Fibroblast of skin of back (primary cell): ENCODE measurements around the gene TBRG4. TPM values are rescaled to one million over a fixed set of nuclear protein-coding genes. Genes with fewer than 3 reads are reported as not detected.
"Not testable (repeated sequence)": the region's sequence is repeated elsewhere in the genome, so short reads cannot be mapped to it uniquely, and the experiment has no call there.

Source experiments
- DNase-seq: peaks from one replicate; pipeline ENCODE4 v3.0.0-alpha.2; 2013
- polyA plus RNA-seq, 2 experiments: library from polyadenylated mRNA; unstranded; fragments of 120-200 nt; gene quantifications; one replicate each; pipeline ENCODE4 v1.2.1, GENCODE V29; 2013; ENCODE audit not compliant: insufficient read length in 2 of 2

TBRG4 gene
- 54.5 TPM for polyA plus RNA-seq (2013, experiment 1 of 2; ENCODE audit: insufficient read length)
- polyA plus RNA-seq (2013, experiment 2 of 2; ENCODE audit: insufficient read length), result 32.9 TPM

DNA sequence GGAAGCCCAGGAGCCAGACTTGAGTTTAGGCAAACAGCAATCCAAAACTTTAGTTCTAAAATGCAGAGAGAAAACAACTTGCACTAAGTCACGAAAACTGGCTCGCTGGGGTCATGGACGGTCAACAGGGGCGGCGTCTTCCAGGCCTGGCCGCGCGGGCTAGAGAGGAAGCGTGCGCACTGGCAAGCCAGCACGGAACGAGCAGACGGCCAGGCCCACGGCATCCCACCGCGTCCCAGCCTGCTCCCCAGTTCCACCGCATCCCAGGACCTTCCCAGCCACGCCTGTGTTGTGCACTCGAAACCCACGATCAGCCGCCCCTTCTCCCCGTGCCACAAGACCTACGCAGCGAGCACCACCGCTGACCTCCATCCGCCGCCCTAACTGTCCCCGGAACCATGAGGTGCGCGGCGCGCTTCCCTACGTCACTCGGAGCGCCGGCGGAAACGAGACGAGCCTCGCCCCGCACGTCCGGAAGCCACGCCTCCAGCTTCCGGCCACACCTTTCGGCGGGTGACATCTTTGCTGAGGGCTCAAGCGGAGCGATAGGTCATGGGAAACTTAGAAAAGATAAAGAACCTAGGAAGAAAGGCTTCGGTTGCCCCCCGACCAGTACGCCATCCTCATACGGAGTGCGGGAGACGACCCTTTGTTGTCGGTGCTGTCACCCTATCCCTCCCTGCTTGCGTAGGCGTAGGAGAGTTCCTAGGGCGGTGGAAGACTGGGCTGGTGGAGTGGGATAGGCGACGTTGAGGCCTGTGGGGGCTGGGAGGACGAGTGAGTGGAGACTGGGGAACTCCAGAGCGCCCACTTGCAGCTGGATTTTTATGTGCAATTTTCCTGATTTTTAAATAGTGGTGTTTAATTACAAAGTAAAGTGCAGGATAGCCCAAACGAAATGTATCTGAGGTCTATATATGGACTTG is at the start of gene TBRG4:
Gene TBRG4, minus strand, starts transcription at position 400 of the 926 bp plus-strand sequence. CDS start 2,460 bp downstream, outside the sequence.
- DNase-seq, result peak; percentile 94

DNA sequence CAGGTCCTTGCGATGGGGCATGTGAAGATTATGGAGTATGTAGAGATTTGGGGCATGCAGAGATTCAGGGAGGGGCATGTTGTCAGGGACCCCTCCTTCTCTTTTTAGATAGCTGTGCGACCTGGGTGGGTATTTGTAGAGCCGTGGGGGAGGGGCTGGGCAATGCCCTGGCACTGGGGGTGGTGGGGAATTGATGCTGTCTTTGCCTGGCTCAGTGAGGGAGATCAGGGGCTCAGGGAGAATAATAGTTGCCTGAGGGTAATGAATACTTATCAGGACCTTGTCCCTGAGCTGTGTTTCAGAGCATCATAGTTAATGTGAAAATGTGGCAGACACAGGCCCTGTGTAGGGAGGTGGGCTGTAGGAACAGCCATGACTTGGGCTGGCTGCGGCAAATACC is 49.6 kb upstream of the TBRG4 start:
- no peak for DNase-seq

DNA sequence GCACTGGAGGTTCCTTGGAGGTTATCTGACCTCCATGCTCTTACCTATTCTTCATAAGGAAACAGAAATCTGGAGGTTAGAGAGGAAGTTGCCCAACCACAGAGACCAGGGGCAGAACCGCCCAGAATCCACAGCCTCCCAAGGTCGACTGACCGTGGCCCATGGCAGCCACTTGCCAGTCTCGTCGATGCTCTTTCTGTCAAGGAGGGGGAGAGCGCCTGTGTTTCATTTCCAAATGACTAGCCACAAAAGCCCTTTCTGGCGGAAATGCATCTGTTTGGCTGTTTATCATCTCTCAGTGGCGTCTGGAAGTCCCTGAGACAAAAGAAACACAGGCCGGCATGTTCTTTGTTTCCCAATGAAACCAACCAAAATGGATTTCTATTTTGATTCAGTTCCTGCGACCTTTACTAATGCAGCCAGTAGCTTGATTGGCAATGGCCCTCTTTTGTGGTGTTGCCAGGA is 49.0 kb upstream of the TBRG4 start:
- no peak for DNase-seq

DNA sequence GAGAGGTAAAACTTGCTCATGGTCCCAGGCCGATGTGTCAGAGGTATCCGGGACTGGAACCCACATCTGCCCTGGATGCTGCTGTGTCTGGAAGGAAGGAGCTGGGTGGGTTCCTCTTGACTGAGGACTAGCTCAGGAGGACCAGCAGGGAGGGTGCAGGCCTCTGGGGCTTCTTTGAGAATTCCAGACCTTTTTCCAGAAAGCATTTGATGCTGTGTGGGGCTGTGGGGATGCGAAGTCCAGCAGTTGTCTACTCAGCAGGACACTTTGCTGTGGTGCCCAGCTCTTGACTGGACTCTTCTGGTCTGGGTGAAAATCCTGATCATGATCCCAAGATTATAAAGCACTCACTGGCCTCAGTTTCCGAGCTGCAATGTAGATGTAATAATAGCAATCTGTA is 47.8 kb upstream of the TBRG4 start:
- DNase-seq, result no peak

DNA sequence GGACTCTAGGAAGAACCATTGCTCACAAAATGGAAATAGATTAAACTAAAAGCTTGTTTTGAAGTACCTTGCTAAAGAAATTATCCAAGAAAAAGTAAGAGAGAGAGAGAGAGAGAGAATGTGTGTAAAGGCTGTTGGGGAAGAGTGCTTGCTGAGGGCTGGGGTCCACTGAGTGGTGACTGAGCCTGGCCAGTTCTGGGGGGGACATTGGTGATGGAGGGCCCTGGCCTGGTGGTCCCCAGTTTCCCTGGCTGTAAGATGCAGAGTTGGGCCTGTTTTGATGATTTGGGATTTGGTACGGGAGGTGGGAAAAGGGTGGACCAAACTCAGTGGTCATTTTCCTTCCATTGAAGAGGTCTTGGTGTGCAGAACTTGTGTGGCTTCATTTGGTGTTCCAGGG is 47.0 kb upstream of the TBRG4 start:
- no peak for DNase-seq

DNA sequence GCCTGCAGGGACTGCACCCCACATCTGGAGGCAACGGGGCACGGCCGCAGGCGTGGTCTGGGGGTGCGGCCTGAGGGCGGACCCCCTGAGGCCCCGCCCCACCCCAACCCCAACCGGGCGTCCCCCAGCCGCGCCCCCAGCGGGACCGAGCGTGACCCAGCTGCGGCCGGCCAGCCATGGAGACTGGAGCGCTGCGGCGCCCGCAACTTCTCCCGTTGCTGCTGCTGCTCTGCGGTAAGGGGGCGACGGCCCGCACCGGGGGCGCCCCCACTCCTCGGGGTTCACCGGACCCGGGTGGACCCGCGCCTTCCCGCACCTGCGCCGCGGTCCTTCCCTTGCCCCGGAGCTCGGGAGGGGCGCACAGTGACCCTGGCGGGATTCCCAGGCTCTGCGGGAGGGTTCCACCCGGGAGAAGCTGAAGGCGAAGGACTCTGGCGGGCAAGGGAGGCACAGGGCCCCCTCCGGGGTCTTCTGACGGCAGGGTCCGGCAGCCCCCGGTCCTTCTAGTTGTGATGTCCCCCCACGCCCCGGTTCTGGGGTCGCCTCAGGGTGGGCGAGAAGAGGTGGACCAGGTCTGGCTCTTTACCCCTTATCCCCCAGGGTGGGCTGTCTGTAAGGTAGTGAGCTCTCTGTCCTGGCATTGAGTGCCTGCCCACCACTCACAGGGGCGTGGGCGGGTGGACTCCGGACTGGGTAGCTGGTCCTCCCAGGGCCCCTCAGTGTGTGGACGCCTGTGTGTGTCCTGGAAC is 46.3 kb upstream of the TBRG4 start, which contains the start of gene RAMP3:
Gene RAMP3, plus strand, starts transcription at position 139 of the 749 bp plus-strand sequence. Its CDS starts 38 bp downstream, at position 177.
- no peak for DNase-seq

DNA sequence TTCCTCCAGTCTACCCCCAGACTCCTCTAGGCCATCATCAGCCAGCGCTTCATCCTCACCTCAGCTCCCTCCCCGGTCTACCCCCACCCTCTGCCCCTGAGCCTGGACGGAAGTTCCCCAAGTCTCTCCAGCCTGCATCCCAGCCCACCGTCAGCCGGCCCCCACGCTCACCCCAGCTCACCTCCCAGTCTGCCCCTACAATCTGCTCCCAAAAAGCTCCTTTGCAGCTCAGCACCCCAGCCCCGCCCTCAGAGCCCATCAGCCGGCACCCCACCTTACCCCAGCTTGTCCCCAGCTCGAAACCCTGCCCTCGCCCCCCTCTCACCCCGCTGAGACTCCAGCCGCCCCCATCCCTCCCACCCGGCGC is 45.8 kb upstream of the TBRG4 start:
- no peak for DNase-seq

DNA sequence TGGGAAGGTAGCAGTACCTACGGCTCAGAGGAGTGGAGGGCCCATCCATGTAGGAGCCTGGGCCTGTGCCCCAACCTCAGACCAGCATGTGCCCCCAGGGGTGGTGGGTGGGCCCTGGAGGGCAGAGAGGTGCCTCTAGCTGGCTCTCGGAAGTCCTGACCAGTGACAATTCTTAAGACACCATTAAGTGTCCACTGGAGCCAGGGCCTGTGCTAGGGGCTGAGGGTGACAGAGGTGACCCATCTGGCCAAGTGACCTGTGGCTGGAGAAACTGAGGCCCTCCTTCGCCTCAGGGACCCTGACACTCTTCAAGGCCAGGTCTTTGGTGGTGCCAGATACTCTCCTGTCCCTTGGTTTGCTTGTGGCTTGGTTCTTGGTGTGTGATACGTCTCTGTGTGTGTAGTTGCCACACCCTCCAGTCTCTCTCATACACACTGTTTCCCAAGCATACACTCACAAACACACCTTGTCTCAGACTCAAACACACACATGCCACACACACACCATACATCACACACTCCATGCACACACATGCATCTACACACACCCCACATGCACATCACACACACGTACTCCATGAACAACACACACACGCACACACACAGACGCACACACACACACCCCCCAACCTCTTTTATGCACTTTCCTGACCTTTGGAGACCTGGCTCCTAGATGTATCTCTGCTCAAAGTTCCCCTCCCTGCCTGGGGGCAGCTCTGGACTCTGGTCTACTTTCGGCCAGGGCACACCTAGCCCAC is 45.2 kb upstream of the TBRG4 start:
- DNase-seq, result no peak

DNA sequence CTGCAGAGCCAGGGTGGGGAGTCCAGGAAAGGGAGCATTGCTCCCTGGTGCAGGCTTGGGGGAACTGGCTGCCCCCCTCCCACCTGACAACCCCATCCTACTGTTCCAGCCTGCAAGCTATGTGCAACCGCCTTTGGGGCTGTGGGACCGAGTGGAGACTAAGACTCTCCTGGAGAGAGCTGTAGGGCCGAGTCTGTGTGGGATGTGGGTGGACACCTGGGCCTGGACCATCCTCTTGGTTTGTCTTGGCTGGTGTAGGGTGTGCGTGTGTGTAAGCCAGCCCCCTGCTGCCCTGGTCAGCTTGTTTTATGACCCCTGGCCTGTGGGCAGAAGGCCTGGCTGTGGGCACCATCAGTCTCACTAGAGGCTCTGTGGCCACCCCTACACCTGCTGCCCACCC is 44.4 kb upstream of the TBRG4 start:
- DNase-seq, result no peak

DNA sequence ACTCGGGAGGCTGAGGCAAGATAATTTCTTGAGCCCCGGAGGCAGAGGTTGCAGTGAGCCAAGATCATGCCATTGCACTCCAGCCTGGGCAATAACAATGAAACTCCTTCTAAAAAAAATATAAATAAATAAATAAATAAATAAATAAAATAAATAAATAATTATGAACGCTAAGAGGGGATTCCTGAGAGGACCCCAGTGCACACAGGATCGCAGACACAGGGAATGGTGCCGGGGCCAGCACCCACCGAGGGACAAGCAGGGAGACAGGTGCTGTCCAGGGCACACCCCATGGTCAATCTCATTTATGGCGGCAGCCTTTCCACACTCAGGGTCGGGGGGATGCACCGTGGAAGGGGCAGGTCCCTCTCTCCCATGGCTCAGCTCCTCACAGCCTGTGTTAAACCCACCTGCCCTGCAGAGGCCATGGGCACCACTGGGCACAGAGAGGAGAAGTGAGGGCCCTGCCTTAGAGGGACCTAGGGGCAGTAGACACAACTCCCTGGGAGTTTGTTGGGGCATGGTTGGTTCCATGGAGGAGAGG is 43.9 kb upstream of the TBRG4 start:
- DNase-seq, result no peak

DNA sequence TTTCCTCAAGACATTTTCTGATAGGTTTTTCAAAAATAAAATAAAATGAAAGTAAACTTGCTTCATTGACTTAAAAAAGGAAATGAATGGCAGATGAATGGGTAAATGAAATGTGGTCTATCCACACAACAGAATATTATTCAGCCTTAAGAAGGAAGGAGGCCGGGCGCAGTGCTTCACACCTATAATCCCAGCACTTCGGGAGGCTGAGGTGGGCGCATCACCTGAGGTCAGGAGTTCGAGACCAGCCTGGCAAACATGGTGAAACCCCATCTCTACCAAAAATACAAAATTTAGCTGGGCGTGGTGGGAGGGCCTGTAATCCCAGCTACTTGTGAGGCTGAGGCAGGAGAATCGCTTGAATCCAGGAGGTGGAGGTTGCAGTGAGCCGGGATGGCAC is 42.4 kb upstream of the TBRG4 start:
- not testable (repeated sequence) for DNase-seq

DNA sequence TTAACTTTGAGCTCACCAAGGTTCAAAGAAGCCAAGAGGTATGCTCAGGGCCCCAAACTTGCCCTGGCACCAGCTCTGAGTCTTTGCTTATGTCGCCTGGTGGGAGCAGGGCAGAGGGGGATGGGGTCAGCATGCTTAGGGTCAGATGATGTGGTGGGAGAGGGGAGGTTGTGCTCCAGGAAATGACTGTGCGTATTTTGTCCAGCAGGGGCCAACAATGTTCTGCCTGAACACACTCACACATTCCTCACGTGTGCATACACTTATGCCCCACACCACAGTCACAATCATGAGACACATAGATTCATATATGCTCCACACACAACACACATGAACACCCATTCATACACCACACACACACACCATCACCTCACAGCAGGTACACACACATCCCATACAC is 41.7 kb upstream of the TBRG4 start:
- no peak for DNase-seq

DNA sequence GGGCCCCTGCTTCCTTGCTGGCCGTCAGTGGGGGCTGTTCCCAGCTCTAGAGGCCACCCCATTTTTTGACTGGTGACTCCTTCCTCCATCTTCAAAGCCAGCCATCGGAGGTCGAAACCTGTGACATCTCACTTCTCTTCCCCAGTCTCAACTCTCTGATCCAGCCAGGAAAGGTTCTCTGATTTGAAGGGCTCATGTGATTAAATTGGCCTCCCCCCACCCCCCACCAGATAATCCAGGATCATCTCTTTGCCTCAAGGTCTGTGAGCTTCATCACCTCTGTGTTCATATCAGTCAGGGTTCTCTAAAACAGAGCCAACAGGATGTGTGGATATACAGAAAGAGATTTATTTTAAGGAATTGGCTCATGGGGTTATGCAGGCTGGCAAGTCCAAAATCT is 40.5 kb upstream of the TBRG4 start:
- DNase-seq, result no peak

DNA sequence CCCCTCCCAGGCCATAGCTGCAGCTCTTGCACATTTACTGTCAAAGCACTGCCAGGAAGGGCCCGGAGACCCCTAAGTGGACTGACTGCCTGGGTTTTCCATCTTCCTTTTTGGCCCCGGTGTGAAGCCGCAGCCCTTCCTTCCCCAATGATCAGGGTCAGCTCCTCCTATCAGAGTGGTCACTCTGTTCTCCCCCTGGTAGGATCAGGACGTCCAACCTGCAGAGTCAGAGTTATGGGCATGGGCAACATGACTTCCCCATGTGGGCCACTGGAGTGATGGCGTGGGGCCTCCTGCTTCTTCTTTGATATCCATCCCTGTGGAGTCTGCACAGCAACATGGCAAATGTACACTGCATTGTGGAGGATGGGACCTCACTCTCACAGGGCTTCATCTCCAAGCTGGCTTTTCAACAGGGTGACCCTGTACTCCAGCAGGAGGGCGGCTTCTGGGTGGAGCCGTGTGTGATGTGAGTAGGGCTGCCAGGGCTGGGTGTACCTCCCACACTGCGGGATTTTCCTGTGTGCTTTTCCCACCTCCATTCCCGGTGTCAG is 39.7 kb upstream of the TBRG4 start:
- DNase-seq, result no peak

DNA sequence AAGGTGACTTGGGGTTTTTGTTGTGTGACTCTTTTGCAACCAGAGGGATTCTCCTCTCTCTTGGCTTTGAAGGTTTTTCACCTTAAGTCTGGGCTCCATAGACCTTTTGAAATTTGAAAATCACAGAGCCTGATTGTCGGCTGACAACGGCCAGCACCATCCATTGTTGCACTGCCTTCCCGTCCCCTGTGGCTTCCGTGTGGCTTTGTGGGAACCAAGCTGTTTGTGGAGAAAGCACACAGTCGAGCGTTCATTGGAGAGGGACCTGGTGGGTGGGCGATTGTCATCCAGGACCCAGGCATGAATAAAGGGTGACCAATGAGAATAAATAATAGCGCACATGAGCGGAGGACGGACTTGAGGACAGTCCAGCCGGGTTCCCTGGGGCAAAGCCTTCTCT is 38.7 kb upstream of the TBRG4 start:
- DNase-seq, result no peak

DNA sequence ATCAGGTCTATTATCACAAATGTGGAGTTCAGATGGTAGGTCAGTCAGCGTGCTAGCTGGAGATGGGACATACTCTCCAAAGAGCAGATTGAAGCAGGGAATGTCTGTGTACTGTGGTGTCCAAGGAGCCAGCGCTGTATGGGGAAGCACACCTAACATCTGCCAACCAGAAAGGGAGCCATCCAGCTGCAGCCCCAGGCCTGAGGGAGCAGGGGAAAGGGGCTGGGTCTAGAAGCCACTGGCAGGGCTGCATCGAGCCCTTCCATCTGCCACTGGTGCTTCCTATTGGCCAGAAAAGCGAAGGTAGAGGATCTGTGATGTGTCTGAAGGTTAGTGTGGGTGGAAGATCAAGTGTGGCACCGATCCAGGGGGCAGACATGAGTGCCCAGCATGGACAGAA is 38.1 kb upstream of the TBRG4 start:
- no peak for DNase-seq

DNA sequence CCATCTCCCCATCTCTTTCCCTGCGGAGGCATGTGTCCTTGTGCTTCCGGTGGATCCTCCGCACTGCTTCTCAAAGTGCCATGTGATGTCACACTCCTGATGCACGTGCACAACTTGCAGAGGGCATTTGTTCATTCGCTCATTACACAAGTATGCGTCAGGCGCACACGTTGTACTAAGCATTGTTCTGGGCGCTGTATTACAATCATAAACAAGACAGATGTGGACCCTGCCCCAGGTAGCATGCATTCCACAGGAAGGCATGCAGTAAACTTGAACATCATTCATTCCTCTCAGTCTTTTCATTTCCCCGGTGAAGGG is 37.1 kb upstream of the TBRG4 start:
- no peak for DNase-seq

DNA sequence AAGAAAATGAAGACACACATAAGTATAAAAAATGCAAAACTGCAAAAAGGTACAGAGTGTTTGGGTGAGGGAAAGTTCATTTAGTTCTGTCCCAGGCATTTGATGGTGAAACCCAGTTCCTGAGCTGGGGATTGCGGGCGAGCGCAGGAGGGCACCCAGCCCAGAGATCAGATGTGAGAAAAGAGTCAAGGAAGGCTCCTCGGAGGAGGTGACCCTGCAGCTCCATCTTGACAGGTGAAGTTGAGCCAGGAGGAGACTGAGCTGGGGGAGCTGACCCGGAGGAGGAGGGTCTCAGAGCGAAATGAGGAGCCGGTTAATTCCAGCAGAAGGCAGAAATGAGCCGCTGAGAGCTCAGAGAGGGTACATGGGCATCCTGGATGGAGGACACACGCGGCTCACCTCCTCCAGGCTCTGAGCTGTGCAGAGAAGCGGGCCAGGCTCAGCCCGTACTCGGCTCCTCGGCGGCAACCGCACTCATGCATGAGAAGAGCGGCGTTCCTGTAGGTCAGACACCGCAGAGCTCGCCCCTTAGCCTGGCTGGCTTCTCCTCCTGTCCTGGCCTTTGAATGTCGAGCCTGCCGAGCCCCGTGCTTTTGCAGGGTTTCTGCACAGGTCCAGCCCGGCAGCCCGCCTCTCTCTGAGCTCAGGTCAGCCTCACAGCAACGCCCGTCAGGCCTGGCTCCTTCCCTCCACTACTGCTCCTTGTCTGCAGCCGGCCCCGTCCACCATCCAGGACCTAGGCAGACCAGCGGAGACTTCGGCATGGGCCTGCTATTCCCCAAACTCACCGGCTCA is 36.6 kb upstream of the TBRG4 start:
- DNase-seq, result no peak

DNA sequence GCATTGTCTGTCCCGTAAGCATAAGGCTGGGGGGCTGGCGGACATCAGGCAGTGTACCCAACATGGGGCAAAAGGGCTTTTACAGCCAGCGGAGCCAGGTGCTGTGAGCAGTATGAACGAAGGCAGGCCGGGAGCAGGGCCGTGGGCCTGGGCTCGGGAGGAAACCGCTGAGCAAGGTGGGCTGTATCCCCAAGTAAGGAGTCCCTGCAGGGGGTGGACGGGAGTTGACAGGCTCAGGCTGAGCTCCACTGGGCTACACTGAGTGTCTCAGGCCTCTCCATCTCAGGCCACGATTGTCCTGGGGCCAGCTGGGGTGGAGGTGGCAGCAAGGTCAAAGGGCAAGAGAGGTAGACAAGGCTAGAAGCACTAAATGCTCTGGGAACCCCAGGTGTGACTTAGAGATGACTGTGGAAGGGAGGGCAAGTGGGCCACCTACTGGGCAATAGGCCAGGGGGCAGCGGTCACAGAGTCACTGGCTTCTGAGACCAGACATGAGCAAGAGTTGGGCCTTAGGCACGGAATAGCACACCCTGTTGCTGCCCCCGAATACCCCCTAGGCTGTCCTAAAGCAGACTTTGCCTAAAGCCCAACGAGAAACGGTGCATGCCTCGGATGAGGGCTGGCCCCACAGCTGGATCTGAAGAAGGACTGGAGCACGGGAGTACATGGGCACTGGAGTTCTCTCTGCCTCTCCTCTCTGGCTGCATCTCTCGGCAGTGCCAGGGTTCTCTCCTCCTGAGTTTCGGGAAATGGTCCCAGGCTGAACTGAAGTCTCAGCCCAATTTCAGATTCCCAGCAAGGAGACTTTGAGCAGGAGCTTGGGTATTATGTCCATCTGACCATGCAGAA is 35.3 kb upstream of the TBRG4 start:
- DNase-seq, result no peak

DNA sequence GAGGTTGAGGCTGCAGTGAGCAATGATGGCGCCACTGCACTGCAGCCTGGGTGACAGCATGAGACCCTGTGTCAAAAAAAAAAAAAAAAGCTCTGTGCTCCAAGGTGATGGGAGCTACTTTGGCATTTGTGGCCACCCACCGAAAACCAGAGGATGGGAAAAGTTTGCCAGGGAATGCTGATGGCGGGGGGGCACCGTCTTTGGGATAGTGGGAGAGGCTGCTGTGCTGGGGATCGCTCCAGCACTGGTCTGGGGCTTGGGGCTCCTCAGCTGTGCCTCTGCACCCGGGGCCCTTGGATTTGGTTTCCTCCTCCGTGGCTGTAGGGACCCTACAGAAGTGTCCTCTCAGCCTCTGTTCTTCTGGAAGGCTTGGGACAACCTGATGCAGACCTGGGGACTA is 34.4 kb upstream of the TBRG4 start:
- no peak for DNase-seq
